K562 (cell line): Measurements from ENCODE around the gene AUNIP.

Experiments used
- HOMEZ ChIP-seq: fragments of 250-450 bp; sonication (Bioruptor Pico); IDR thresholded peaks from 2 replicates; pipeline ENCODE4 v1.4.0; 2020; ENCODE audit warnings: mild to moderate bottlenecking, moderate library complexity
- RAD21 ChIP-seq, 2 experiments: fragments of 250-450 bp in 1 of 2; fragments of 450-650 bp in 1 of 2; sonication (Bioruptor Pico) in 1 of 2; formaldehyde crosslinking in 1 of 2; IDR thresholded peaks in 1 of 2; conservative IDR thresholded peaks in 1 of 2; 2 replicates each; pipeline versions ENCODE4 v1.4.0 to v1.8.0; 2020 to 2022; ENCODE audit warnings: mild to moderate bottlenecking in 2 of 2, moderate library complexity in 1 of 2
- ZFX ChIP-seq: sonication (generic); formaldehyde crosslinking; IDR thresholded peaks from 2 replicates; pipeline ENCODE4 v1.8.0; 2022; ENCODE audit warnings: mild to moderate bottlenecking, missing genetic modification reagents, moderate library complexity
- ZNF696 ChIP-seq: fragments of 250-450 bp; sonication (Bioruptor Pico); conservative IDR thresholded peaks from 2 replicates; pipeline ENCODE4 v1.4.0; 2020; ENCODE audit warnings: mild to moderate bottlenecking, moderate library complexity

DNA sequence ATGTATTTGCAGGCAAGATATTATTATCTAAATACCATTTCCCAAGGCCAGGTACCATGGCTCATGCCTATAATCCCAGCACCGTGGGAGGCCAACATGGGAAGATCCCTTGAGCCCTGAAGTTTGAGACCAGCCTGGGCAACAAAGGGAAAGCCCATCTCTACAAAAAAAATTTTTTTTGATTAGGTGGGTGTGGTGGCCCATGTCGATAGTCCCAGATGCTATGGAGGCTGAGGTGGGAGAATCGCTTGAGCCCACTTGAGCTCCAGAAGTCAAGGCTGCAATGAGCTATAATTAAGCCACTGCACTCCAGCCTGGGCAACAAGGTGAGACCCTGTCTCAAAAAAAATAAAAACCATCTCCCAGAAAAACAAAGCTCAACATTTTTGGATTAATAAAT lies 44.7 kb upstream of the AUNIP start:
- TF ChIP-seq HOMEZ (no peak), ZNF696 (CRISPR knock-in tag) (no peak), ZFX (no peak), RAD21 (CRISPR knock-in tag; conservative IDR thresholded peaks at IDR 0.05 in 1 of 2, IDR thresholded peaks at IDR 0.05 in 1 of 2) (no peak)
